Cerebellar nuclear complex (tissue), 1 donor: ENCODE results near the gene CAMTA1.

Experiments
- DNase-seq, 2 experiments: peaks; one replicate each; lab custom pipeline; 2025; lab: John Stamatoyannopoulos, UW

Gene CAMTA1

DNA sequence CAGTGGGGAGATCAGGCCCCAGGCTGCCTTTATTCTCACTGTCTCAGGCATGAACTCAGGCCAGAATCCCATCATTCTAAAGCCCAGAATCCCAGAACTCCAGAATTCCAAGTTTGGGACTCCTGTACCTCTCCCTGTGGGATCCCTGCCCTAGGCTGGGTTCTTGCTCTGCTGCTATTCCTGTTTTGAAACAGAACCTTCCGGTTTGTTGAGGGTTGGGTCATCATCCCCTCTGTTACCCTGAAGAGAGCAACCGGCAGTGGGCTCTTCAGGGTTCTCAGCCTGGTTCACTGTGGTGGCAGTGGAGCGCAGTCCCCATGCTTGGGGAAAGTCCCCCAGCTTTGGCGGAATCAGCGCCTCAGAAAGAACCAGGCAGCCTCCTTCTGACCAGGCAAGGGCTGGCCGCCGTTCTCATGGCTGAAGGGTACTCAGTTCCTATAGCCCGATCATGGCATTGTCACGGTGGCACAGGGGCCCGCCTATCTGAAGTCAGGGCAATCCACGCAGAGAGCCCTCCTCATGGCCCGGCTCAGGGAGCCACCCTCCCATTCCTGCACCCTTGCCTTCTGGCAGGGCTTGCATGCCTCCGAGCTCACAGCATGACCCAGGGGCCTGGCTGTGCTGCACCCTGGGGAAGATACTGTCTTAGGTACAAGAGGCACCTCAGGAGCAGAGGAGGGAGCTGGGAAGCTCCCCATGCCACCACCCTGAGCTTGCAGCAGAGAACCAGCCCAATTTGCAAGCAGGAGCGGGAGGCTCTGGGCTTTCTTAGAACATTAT is 650.2 kb downstream of the CAMTA1 start:
- no peak for DNase-seq

- DNase-seq = no peak
Measured at GRCh38 chr1:7436056-7437005, 651.1 kb downstream of the CAMTA1 start.

DNA sequence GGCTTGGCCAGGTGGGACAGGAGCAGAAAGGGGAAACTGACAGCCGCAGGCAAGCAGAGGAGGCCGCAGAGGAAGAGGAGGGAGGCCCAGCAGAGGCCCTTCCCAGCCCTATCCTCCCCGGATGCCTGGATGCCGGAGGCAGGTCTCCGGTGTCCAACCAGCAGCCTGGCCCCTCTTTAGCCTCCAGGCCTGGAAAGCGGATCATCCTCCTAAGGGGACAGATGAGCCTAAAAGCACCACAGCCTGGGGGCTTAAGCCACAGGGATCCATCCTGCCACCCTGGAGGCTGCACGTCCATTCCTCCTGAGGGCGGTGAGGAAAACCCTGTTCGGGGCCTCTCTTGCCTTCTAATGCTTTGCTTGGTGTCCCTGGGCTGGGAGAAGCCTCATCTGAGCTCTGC is 651.8 kb downstream of the CAMTA1 start:
- DNase-seq = no peak

GRCh38 chr1:7437608-7438395 is 652.5 kb downstream of the CAMTA1 start:
- DNase-seq = no peak

DNA sequence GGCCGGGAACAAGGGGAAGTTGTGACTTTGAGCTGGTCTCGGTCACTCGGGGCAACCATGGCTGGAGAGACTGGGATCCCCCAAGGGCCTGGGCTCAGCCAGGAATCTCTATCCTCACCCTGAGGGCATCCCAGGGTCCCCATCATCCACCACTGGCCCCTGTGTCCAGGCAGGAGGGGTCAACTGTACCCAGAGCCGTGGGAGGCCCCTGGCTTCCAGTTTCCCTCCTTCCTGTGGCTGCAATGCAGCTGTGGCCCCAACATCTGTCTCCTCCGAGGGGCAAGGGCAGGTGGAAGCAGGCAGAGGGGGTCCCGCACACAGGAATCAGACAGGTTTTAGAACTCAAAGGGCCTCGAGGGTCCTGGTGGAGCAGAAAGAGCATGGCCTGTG is 653.1 kb downstream of the CAMTA1 start:
- DNase-seq = no peak

DNA sequence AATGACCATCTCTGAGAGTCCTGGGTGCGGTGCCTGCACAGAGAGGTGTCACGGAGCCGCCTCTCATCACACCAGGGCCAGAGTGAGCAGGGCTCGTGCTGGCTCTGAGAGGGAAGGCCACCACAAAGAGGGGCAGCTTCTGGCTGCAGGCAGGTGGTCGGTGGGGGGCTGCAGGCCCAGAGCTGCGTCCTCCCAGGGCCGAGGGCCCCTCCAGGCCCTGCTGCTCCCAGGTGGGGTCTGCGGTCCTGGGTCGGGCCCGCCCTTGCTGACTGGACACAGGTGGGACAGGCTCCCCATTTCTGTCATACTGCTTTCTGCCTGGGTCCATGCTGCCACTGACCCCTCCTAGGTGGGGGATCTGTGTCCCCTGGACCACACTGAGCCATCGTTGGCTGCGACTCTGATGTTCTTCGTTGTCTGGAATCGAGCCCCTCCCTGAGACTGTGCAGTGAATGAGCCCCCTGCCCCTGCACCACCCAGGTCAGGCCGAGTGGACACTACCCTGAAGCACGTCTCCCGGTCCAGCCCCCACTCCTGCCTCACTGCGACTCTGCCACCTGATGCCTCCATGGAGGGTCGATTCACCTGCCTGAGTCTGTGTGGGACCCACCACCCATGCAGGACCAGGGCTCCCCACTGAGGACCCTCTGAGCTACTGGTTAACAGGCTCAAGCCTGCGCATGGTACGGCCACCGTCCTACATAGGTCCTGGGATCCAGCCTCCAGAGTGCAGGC is 653.8 kb downstream of the CAMTA1 start:
- no peak for DNase-seq

DNA sequence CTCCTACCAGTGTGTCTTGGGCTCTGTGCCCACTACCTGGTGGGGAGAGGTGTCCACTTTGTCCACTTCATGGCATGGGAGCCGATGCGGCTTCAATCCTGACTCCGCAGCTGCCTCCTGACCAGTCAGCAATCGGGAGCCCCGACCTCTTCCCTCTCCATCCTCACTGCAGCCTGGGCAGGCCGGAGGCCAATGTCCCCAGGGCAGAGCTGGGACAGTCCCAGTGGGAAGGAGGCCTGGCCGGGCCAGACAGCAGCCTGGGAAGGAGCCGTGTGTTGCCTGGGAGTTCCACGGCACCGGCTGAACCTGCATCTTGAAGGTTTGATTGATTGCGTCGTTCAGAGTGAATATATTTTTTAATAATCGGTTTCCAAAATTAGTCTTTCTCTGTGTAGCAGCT is 654.9 kb downstream of the CAMTA1 start:
- no peak for DNase-seq

DNA sequence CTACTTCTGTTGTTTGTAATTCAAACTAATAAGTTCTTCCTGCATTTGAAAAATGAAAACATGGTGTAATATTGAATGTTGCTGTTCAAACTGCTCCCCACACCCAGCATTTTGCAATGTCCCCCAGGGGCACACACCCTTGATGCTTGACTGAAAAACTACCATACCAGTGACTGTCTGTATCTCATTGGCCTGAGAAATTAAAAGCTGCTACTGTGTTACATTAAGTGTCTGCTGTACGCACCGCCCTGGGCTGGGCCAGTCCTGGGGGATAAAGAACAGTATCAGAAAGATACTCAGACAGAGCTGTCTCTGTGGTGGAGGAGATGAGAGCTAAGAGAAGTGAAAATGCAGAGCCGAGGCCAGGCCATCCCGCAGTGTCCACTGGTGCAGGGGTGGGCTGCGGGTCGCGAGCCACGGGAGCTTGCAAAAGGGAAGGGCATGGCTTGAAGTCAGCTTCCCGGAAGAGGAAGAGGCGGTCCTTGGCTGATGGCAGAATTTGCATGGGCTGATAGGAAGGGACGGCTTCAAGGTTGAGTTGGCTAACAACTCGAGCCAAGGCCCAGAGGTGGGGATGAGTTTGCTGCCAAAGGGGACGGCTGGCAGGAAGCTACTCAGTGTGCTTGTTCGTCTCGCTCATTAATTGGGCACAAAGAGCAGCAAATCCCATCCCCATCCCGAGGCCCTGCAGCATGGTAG is 656.0 kb downstream of the CAMTA1 start:
- DNase-seq = no peak

DNA sequence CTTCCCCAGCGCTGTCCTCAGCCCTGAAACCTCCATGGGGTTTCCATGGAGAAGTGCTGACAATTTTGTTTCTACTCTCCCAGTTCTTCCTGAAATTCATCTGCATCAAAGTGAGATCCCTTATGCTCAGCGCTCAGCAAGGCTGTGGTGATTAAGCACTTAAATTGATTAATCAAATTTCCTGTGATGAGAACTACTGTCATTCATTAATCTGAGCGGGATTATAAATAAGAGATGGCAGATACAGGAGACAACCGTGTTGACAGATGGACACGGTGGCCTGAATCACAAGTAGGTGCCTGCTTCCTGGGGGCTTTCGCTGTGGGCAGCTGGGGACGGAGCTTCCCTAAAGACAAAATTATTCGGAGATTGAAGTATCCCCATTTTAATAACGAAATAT is 656.8 kb downstream of the CAMTA1 start:
- DNase-seq = no peak

GRCh38 chr1:7442918-7443317 is 657.7 kb downstream of the CAMTA1 start:
- no peak for DNase-seq

GRCh38 chr1:7444363-7444762 is 659.1 kb downstream of the CAMTA1 start:
- no peak for DNase-seq

- no peak for DNase-seq
Measured at GRCh38 chr1:7447093-7447492, 661.8 kb downstream of the CAMTA1 start.

GRCh38 chr1:7447736-7448135 is 662.5 kb downstream of the CAMTA1 start:
- no peak for DNase-seq

- DNase-seq = no peak
Measured at GRCh38 chr1:7448986-7449385, 663.7 kb downstream of the CAMTA1 start.

GRCh38 chr1:7449750-7450149 is 664.5 kb downstream of the CAMTA1 start:
- DNase-seq = no peak

GRCh38 chr1:7450838-7451237 is 665.6 kb downstream of the CAMTA1 start:
- DNase-seq = no peak

GRCh38 chr1:7453038-7453437 is 667.8 kb downstream of the CAMTA1 start:
- DNase-seq = no peak

GRCh38 chr1:7454052-7454815 is 669.0 kb downstream of the CAMTA1 start:
- DNase-seq = no peak

- DNase-seq = peak; percentile 10 to 54
Measured at GRCh38 chr1:7454895-7455784, 669.9 kb downstream of the CAMTA1 start.
